Measurements from ENCODE around the gene IGSF8. TPM values are rescaled to one million over a fixed set of nuclear protein-coding genes. Genes with fewer than 3 reads are reported as not detected.

The IGSF8 gene
- total RNA-seq, 1 experiment from 2014 or later, result 56.2 TPM

DNA sequence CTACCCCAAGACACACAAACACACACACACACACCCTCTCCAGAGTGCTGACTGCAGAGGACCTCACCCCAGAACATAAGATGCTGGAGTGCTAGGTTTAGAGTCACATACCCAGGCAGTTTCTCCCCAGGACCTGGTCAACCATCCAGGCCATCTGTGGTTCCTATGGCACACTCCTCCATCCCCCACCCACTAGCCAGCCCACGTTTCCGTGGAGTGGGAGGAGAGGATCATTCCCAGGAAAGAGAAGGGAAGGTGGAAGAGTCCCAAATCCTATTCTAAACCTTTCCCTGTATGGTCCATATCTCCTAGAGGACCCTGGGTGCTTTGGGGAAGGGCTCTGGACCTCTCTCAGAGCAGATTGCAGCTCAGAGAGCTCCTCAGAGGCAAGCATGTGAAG lies 15.9 kb downstream of the IGSF8 start:
- Histone ChIP-seq H3K56ac (ENCODE audit: insufficient read length, low read depth, low read length) (no peak overlapping the region), H4K91ac (ENCODE audit: insufficient read length, low read depth, low read length) (no peak overlapping the region), H3K9me3 (ENCODE audit: control insufficient read depth, low read depth, low read length) (no peaks in the 10 kb centered on the region), H3T11ph (ENCODE audit: low read length) (no peak overlapping the region), H3K4me2 (ENCODE audit: insufficient read depth, insufficient read length, low read length) (no peak overlapping the region), H3K4me1 (ENCODE audit: insufficient read depth, low read length) (no peaks in the 10 kb centered on the region; the same call in 1 of the 2 replicates), H3K14ac (ENCODE audit: insufficient read depth, low read length) (no peak overlapping the region), H3K27me3 (ENCODE audit: insufficient read depth, low read length) (peaks cover 7% of the 10 kb centered on the region; the same call in 1 of the 2 replicates), H3K23me2 (ENCODE audit: insufficient read length, low read depth, low read length, poor library complexity, severe bottlenecking) (no peaks in the 10 kb centered on the region), H2BK120ac (ENCODE audit: low read depth, low read length, poor library complexity, severe bottlenecking) (no peak overlapping the region), H2BK12ac (ENCODE audit: insufficient read length, low read depth, low read length) (no peak overlapping the region), H4K20me1 (ENCODE audit: control insufficient read depth, insufficient read depth, insufficient read length) (no peaks in the 10 kb centered on the region), H2BK5ac (ENCODE audit: insufficient read length, low read length) (no peak overlapping the region), H3K27ac (ENCODE audit: insufficient read length, low read depth, low read length) (no peak overlapping the region), H2BK20ac (ENCODE audit: low read depth, low read length, poor library complexity, severe bottlenecking) (no peak overlapping the region), H3K79me2 (ENCODE audit: insufficient read depth, low read length) (no peaks in the 10 kb centered on the region), H3K79me1 (ENCODE audit: insufficient read depth, low read depth, low read length, poor library complexity, severe bottlenecking) (no peaks in the 10 kb centered on the region), H2AK5ac (ENCODE audit: insufficient read length, low read length) (no peak overlapping the region), H2BK15ac (ENCODE audit: low read depth, low read length) (no peak overlapping the region), H3K18ac (ENCODE audit: insufficient read length, low read depth, low read length) (no peak overlapping the region), H3K9ac (ENCODE audit: extremely low read depth, insufficient read length, low read length) (no peak overlapping the region), H4K8ac (replicated peaks; ENCODE audit: insufficient read length, low read depth, low read length) (no peak overlapping the region), H3K23ac (ENCODE audit: insufficient read length, low read depth, low read length) (no peak overlapping the region), H2AFZ (ENCODE audit: low read length) (no peak overlapping the region), H4K5ac (ENCODE audit: insufficient read length, low read depth, low read length) (no peak overlapping the region), H3K4ac (ENCODE audit: low read depth, low read length) (no peak overlapping the region)
- no CpG with 5 or more reads among the region's 2 CpGs for whole genome bisulfite sequencing (ENCODE audit: extremely low coverage, insufficient read length, low lambda C conversion rate)
- DNase-seq, result no peak
- Mint-ChIP-seq H3K4me1 (peaks cover 9 to 10% of the 10 kb centered on the region in 2 experiments), H3K9me3 (no peaks in the 10 kb centered on the region; a peak in 1 of 5 replicates), H3K27me3 (ENCODE audit: low read depth) (peaks cover 77% of the 10 kb centered on the region), H3K4me3 (no peak overlapping the region; a peak in 1 of 5 replicates), H3K27ac (no peak overlapping the region), H3K36me3 (ENCODE audit: insufficient read depth in 1 of 3, low read depth in 3 of 3) (peaks cover 0 to 9% (median 3%) of the 10 kb centered on the region in 3 experiments; a peak in 3 of 7 replicates)
- TF ChIP-seq, protein P1, sequence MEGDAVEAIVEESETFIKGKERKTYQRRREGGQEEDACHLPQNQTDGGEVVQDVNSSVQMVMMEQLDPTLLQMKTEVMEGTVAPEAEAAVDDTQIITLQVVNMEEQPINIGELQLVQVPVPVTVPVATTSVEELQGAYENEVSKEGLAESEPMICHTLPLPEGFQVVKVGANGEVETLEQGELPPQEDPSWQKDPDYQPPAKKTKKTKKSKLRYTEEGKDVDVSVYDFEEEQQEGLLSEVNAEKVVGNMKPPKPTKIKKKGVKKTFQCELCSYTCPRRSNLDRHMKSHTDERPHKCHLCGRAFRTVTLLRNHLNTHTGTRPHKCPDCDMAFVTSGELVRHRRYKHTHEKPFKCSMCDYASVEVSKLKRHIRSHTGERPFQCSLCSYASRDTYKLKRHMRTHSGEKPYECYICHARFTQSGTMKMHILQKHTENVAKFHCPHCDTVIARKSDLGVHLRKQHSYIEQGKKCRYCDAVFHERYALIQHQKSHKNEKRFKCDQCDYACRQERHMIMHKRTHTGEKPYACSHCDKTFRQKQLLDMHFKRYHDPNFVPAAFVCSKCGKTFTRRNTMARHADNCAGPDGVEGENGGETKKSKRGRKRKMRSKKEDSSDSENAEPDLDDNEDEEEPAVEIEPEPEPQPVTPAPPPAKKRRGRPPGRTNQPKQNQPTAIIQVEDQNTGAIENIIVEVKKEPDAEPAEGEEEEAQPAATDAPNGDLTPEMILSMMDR (conservative IDR thresholded peaks at IDR 0.05), result no peak

Data from H9 (cell line).